ENCODE measurements around the gene RASSF4.

The RASSF4 gene

DNA sequence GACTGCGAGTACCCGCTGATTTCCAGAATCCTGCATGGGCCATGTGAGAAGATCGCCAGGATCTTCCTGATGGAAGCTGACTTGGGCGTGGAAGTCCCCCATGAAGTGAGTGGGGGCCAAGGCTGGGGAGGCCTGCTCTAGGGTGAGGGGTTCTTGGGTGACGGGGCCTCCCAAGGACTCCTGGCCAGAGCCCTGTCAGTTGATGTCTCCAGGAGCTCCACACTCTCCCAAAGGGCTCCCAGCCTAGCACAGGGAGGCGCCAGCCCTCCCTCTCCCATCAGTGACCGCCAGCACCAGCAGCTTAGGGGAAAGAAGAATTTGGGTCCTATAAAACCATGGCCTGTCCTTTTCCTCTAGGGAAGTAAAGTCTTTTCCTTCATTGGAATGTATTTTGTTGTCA, 31.4 kb downstream of the RASSF4 start:
- Histone ChIP-seq H3K27me3 (replicated peaks; ENCODE audit: control insufficient read depth, insufficient read depth, low read length, poor library complexity, severe bottlenecking) (no peaks in the 10 kb centered on the region), H3K27ac (ENCODE audit: insufficient read depth, low read length, poor library complexity, severe bottlenecking) (no peak overlapping the region), H3K36me3 (ENCODE audit: control insufficient read depth, insufficient read depth, low read length) (no peaks in the 10 kb centered on the region), H3K9me3 (ENCODE audit: control insufficient read depth, low read length) (no peaks in the 10 kb centered on the region), H3K4me1 (ENCODE audit: control insufficient read depth, insufficient read depth, low read length, poor library complexity, severe bottlenecking) (peaks cover 3% of the 10 kb centered on the region), H3K4me3 (ENCODE audit: insufficient read depth, low read depth, low read length, poor library complexity, severe bottlenecking) (no peak overlapping the region)
- no peak for DNase-seq

- H3K36me3 ChIP-seq (ENCODE audit: control insufficient read depth, insufficient read depth, low read length), result no peaks in the 10 kb centered on the region
- DNase-seq, result no peak
- no peak overlapping the region for H3K27ac ChIP-seq (ENCODE audit: insufficient read depth, low read length, poor library complexity, severe bottlenecking)
Observed at GRCh38 chr10:44991571-44991970, 32.0 kb downstream of the RASSF4 start.

GRCh38 chr10:44992070-44992731, 32.6 kb downstream of the RASSF4 start:
- Histone ChIP-seq H3K9me3 (ENCODE audit: control insufficient read depth, low read length) (no peaks in the 10 kb centered on the region), H3K27ac (ENCODE audit: insufficient read depth, low read length, poor library complexity, severe bottlenecking) (no peak overlapping the region), H3K4me1 (ENCODE audit: control insufficient read depth, insufficient read depth, low read length, poor library complexity, severe bottlenecking) (peaks cover 3% of the 10 kb centered on the region), H3K4me3 (ENCODE audit: insufficient read depth, low read depth, low read length, poor library complexity, severe bottlenecking) (no peak overlapping the region), H3K27me3 (replicated peaks; ENCODE audit: control insufficient read depth, insufficient read depth, low read length, poor library complexity, severe bottlenecking) (no peaks in the 10 kb centered on the region), H3K36me3 (ENCODE audit: control insufficient read depth, insufficient read depth, low read length) (no peaks in the 10 kb centered on the region)
- no peak for DNase-seq

More at GRCh38 chr10:44991571-44991970, 32.0 kb downstream of the RASSF4 start:
- Histone ChIP-seq H3K4me1 (ENCODE audit: control insufficient read depth, insufficient read depth, low read length, poor library complexity, severe bottlenecking) (peaks cover 3% of the 10 kb centered on the region), H3K4me3 (ENCODE audit: insufficient read depth, low read depth, low read length, poor library complexity, severe bottlenecking) (no peak overlapping the region), H3K27me3 (replicated peaks; ENCODE audit: control insufficient read depth, insufficient read depth, low read length, poor library complexity, severe bottlenecking) (no peaks in the 10 kb centered on the region), H3K9me3 (ENCODE audit: control insufficient read depth, low read length) (no peaks in the 10 kb centered on the region)

- DNase-seq, result no peak
- peaks cover 3% of the 10 kb centered on the region for H3K4me1 ChIP-seq (ENCODE audit: control insufficient read depth, insufficient read depth, low read length, poor library complexity, severe bottlenecking)
- no peaks in the 10 kb centered on the region for H3K36me3 ChIP-seq (ENCODE audit: control insufficient read depth, insufficient read depth, low read length)
- H3K4me3 ChIP-seq (ENCODE audit: insufficient read depth, low read depth, low read length, poor library complexity, severe bottlenecking), result no peak overlapping the region
- no peaks in the 10 kb centered on the region for H3K9me3 ChIP-seq (ENCODE audit: control insufficient read depth, low read length)
- no peak overlapping the region for H3K27ac ChIP-seq (ENCODE audit: insufficient read depth, low read length, poor library complexity, severe bottlenecking)
- no peaks in the 10 kb centered on the region for H3K27me3 ChIP-seq (replicated peaks; ENCODE audit: control insufficient read depth, insufficient read depth, low read length, poor library complexity, severe bottlenecking)
Observed at GRCh38 chr10:44992732-44993225, 33.2 kb downstream of the RASSF4 start.

DNA sequence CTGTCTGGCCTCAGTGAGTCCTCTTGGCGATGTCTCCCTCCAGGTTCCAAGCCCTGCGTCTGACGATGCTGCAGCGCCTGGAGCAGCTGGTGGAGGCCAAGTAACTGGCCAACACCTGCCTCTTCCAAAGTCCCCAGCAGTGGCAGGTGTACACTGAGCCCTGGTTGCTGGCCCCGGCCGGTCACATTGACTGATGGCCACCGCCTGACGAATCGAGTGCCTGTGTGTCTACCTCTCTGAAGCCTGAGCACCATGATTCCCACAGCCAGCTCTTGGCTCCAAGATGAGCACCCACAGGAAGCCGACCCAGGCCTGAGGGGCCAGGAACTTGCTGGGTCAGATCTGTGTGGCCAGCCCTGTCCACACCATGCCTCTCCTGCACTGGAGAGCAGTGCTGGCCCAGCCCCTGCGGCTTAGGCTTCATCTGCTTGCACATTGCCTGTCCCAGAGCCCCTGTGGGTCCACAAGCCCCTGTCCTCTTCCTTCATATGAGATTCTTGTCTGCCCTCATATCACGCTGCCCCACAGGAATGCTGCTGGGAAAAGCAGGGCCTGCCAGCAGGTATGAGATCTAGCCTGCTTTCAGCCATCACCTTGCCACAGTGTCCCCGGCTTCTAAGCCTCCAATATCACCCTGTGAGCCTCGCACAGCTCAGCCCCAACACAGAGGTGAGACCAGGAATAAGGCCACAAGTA, 33.8 kb downstream of the RASSF4 start:
- Histone ChIP-seq H3K9me3 (ENCODE audit: control insufficient read depth, low read length) (no peaks in the 10 kb centered on the region), H3K27me3 (replicated peaks; ENCODE audit: control insufficient read depth, insufficient read depth, low read length, poor library complexity, severe bottlenecking) (no peaks in the 10 kb centered on the region), H3K4me1 (ENCODE audit: control insufficient read depth, insufficient read depth, low read length, poor library complexity, severe bottlenecking) (peaks cover 3% of the 10 kb centered on the region), H3K4me3 (ENCODE audit: insufficient read depth, low read depth, low read length, poor library complexity, severe bottlenecking) (no peak overlapping the region), H3K36me3 (ENCODE audit: control insufficient read depth, insufficient read depth, low read length) (no peaks in the 10 kb centered on the region), H3K27ac (ENCODE audit: insufficient read depth, low read length, poor library complexity, severe bottlenecking) (no peak overlapping the region)
- DNase-seq, result no peak

- DNase-seq, result no peak
- Histone ChIP-seq H3K9me3 (ENCODE audit: control insufficient read depth, low read length) (no peaks in the 10 kb centered on the region), H3K27ac (ENCODE audit: insufficient read depth, low read length, poor library complexity, severe bottlenecking) (no peak overlapping the region), H3K27me3 (replicated peaks; ENCODE audit: control insufficient read depth, insufficient read depth, low read length, poor library complexity, severe bottlenecking) (no peaks in the 10 kb centered on the region), H3K36me3 (ENCODE audit: control insufficient read depth, insufficient read depth, low read length) (no peaks in the 10 kb centered on the region), H3K4me3 (ENCODE audit: insufficient read depth, low read depth, low read length, poor library complexity, severe bottlenecking) (no peak overlapping the region), H3K4me1 (ENCODE audit: control insufficient read depth, insufficient read depth, low read length, poor library complexity, severe bottlenecking) (peaks cover 3% of the 10 kb centered on the region)
Observed at GRCh38 chr10:44993922-44994751, 34.5 kb downstream of the RASSF4 start.

GRCh38 chr10:44994752-44995530, 35.3 kb downstream of the RASSF4 start:
- Histone ChIP-seq H3K4me3 (ENCODE audit: insufficient read depth, low read depth, low read length, poor library complexity, severe bottlenecking) (no peak overlapping the region), H3K27me3 (replicated peaks; ENCODE audit: control insufficient read depth, insufficient read depth, low read length, poor library complexity, severe bottlenecking) (no peaks in the 10 kb centered on the region), H3K4me1 (ENCODE audit: control insufficient read depth, insufficient read depth, low read length, poor library complexity, severe bottlenecking) (peaks cover 3% of the 10 kb centered on the region), H3K36me3 (ENCODE audit: control insufficient read depth, insufficient read depth, low read length) (no peaks in the 10 kb centered on the region), H3K9me3 (ENCODE audit: control insufficient read depth, low read length) (no peaks in the 10 kb centered on the region), H3K27ac (ENCODE audit: insufficient read depth, low read length, poor library complexity, severe bottlenecking) (no peak overlapping the region)
- no peak for DNase-seq

GRCh38 chr10:44995581-44995913, 35.9 kb downstream of the RASSF4 start:
- DNase-seq, result no peak
- Histone ChIP-seq H3K27me3 (replicated peaks; ENCODE audit: control insufficient read depth, insufficient read depth, low read length, poor library complexity, severe bottlenecking) (no peaks in the 10 kb centered on the region), H3K36me3 (ENCODE audit: control insufficient read depth, insufficient read depth, low read length) (no peaks in the 10 kb centered on the region), H3K4me1 (ENCODE audit: control insufficient read depth, insufficient read depth, low read length, poor library complexity, severe bottlenecking) (peaks cover 3% of the 10 kb centered on the region), H3K4me3 (ENCODE audit: insufficient read depth, low read depth, low read length, poor library complexity, severe bottlenecking) (no peak overlapping the region), H3K9me3 (ENCODE audit: control insufficient read depth, low read length) (no peaks in the 10 kb centered on the region), H3K27ac (ENCODE audit: insufficient read depth, low read length, poor library complexity, severe bottlenecking) (no peak overlapping the region)

- peaks cover 3% of the 10 kb centered on the region for H3K4me1 ChIP-seq (ENCODE audit: control insufficient read depth, insufficient read depth, low read length, poor library complexity, severe bottlenecking)
- DNase-seq, result no peak
- H3K36me3 ChIP-seq (ENCODE audit: control insufficient read depth, insufficient read depth, low read length), result no peaks in the 10 kb centered on the region
- no peak overlapping the region for H3K27ac ChIP-seq (ENCODE audit: insufficient read depth, low read length, poor library complexity, severe bottlenecking)
- no peak overlapping the region for H3K4me3 ChIP-seq (ENCODE audit: insufficient read depth, low read depth, low read length, poor library complexity, severe bottlenecking)
- H3K27me3 ChIP-seq (replicated peaks; ENCODE audit: control insufficient read depth, insufficient read depth, low read length, poor library complexity, severe bottlenecking), result no peaks in the 10 kb centered on the region
- H3K9me3 ChIP-seq (ENCODE audit: control insufficient read depth, low read length), result no peaks in the 10 kb centered on the region
Observed at GRCh38 chr10:44995914-44996669, 36.5 kb downstream of the RASSF4 start.

Measured in effector memory CD4-positive, alpha-beta T cell (primary cell).